ENCODE measurements around the gene HLA-G. TPM values are rescaled to one million over a fixed set of nuclear protein-coding genes. Genes with fewer than 3 reads are reported as not detected.

The HLA-G gene
- total RNA-seq, 1 experiment from 2014 or later: 0.45 TPM

DNA sequence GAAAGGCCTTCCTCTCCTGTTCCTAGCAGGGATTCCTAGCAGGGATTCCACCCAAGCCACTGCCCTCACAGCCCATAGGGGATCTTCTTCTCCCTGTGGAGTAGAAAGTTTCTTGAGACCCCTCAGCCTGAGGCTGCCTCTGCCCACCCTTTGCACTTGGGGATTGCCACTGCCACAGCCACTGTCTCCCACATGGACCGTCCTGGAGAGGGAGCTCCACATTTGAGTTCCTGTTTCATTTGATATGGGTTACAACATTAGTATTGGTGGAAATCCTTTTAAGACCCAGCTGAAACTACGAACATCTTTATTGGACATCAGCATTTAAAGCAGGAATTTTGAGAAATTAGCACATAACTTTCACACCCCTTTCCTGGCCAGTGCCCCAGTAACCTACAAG, 25.6 kb downstream of the HLA-G start:
- H3K36me3 Mint-ChIP-seq (ENCODE audit: insufficient read depth, unreplicated experiment): no peaks in the 10 kb centered on the region
- CTCF ChIA-PET: no interaction called here

DNA sequence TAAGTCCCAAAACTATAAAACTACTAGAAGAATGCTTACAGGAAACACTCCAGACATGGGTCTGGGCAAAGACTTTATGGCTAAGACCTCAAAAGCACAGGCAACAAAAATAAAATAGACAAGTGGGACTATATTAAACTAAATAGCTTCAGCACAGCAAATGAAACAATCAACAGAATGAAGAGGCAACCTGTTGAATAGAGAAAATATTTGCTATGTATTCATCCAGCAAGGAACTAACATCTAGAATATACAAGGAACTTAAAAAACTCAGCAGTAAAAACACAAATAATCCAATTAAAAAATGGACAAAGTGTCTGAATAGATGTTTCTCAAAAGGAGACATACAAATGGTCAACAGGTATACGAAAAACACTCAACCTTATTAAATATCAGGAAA, 30.4 kb downstream of the HLA-G start:
- CTCF ChIA-PET: no interaction called here
- DNase-seq: no peak
- H3K27ac Mint-ChIP-seq (ENCODE audit: unreplicated experiment): no peak overlapping the region
- TF ChIP-seq, protein P1, sequence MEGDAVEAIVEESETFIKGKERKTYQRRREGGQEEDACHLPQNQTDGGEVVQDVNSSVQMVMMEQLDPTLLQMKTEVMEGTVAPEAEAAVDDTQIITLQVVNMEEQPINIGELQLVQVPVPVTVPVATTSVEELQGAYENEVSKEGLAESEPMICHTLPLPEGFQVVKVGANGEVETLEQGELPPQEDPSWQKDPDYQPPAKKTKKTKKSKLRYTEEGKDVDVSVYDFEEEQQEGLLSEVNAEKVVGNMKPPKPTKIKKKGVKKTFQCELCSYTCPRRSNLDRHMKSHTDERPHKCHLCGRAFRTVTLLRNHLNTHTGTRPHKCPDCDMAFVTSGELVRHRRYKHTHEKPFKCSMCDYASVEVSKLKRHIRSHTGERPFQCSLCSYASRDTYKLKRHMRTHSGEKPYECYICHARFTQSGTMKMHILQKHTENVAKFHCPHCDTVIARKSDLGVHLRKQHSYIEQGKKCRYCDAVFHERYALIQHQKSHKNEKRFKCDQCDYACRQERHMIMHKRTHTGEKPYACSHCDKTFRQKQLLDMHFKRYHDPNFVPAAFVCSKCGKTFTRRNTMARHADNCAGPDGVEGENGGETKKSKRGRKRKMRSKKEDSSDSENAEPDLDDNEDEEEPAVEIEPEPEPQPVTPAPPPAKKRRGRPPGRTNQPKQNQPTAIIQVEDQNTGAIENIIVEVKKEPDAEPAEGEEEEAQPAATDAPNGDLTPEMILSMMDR (IDR thresholded peaks at IDR 0.05; ENCODE audit: unreplicated experiment): no peak
- no peaks in the 10 kb centered on the region for H3K36me3 Mint-ChIP-seq (ENCODE audit: insufficient read depth, unreplicated experiment)
- H3K27me3 Mint-ChIP-seq (ENCODE audit: unreplicated experiment): peaks cover 37% of the 10 kb centered on the region
- no peaks in the 10 kb centered on the region for H3K9me3 Mint-ChIP-seq (ENCODE audit: low read depth, unreplicated experiment)
- no TSS peak for BruUV-seq (replicated peaks)
- no peaks in the 10 kb centered on the region for H3K4me1 Mint-ChIP-seq (ENCODE audit: low read depth, unreplicated experiment)
- no peak overlapping the region for H3K4me3 Mint-ChIP-seq (ENCODE audit: low read depth, unreplicated experiment)
- intact Hi-C loops (cut with micrococcal nuclease; ENCODE audit: unreplicated experiment): no loop called here

More for the DNA sequence above, 25.6 kb downstream of the HLA-G start:
- intact Hi-C loops (cut with micrococcal nuclease; ENCODE audit: unreplicated experiment): no loop called here
- Mint-ChIP-seq H3K4me3 (ENCODE audit: low read depth, unreplicated experiment) (no peak overlapping the region), H3K4me1 (ENCODE audit: low read depth, unreplicated experiment) (peaks cover 7% of the 10 kb centered on the region), H3K9me3 (ENCODE audit: low read depth, unreplicated experiment) (no peaks in the 10 kb centered on the region), H3K27ac (ENCODE audit: unreplicated experiment) (no peak overlapping the region), H3K27me3 (ENCODE audit: unreplicated experiment) (peaks cover 63% of the 10 kb centered on the region)
- DNase-seq: no peak
- TF ChIP-seq, protein P1 (IDR thresholded peaks at IDR 0.05; ENCODE audit: unreplicated experiment): no peak
- BruUV-seq (replicated peaks): no TSS peak

DNA sequence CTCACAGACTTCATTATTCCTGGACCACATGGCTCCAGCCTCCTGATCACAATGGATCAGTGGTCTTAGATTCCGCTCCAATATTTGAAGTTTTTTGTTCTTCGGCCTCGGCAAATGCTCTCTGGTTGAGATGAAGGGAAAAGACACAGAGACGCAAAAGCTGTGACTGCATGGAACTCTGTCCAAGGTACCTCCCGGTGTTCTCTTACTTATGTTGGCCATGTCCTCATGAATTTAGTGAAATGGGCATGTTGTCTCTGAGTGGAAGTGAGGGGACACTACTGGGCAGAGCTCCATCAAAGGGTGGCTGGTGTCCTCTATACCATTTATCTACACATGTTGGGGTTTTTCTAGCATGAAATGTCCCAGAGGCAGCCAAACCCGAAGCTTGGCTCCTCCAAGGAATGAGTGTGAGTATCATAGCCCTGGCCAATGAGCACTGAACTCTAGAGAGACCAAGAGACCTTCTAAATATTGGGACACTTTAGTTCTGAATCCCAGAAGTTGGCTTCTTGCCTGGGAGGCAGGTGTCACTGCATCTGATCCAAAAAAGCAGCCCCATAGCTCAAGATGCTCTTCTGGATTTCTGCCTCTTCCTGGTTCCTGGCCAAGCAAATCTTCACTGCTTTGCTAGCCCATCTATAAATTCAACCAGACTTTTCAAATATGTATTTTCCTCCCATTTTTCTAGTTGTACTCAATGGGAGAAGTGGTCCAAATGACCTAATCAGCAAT, 34.1 kb downstream of the HLA-G start:
- intact Hi-C loops (cut with micrococcal nuclease; ENCODE audit: unreplicated experiment): no loop called here
- no peak overlapping the region for H3K4me3 Mint-ChIP-seq (ENCODE audit: low read depth, unreplicated experiment)
- DNase-seq: no peak
- no TSS peak for BruUV-seq (replicated peaks)
- peaks cover 59% of the 10 kb centered on the region for H3K27me3 Mint-ChIP-seq (ENCODE audit: unreplicated experiment)
- CTCF ChIA-PET: no interaction called here
- H3K9me3 Mint-ChIP-seq (ENCODE audit: low read depth, unreplicated experiment): no peaks in the 10 kb centered on the region
- no peaks in the 10 kb centered on the region for H3K36me3 Mint-ChIP-seq (ENCODE audit: insufficient read depth, unreplicated experiment)
- no peak overlapping the region for H3K27ac Mint-ChIP-seq (ENCODE audit: unreplicated experiment)
- H3K4me1 Mint-ChIP-seq (ENCODE audit: low read depth, unreplicated experiment): no peaks in the 10 kb centered on the region
- TF ChIP-seq, protein P1 (IDR thresholded peaks at IDR 0.05; ENCODE audit: unreplicated experiment): no peak

DNA sequence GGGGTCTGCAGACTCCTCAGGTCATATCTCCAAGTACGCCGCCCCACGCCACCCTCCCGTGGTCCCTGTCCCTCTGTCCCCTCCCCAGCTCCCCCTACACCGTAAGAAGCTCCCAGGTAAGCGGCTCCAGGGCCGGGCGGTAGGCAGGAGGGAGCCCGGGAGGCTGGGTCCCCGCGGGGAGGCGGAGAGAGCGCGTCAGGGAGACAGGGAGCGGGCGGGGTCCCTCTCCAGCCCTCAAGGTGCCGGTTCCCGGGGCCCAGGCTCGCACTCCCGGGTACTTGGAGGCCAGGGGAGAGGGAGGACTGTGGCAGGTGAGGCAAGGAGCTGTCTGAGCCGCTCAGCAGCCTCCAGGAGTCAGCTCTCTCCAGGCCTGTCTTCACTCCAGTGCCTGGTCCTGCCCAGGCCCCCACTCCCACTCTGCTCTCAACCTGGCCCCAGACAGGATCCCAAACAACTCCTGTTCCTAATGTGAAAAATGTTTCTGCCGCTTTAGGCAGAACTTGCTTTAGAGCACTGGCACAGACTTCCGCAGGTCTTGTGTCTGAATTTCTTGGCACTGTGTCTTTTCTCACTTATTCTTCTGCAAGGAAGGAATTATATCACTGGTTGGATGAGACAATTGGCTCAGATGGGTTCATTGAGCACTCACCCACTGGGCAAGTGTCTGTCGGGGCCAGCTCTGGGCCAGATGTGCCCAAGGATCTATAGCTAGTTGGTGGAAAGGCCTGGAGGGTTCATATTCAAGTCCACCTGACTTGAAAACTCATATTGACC, 36.6 kb downstream of the HLA-G start:
- H3K36me3 Mint-ChIP-seq (ENCODE audit: insufficient read depth, unreplicated experiment): no peaks in the 10 kb centered on the region
- no peak for DNase-seq
- TF ChIP-seq, protein P1 (IDR thresholded peaks at IDR 0.05; ENCODE audit: unreplicated experiment): no peak
- peaks cover 84% of the 10 kb centered on the region for H3K27me3 Mint-ChIP-seq (ENCODE audit: unreplicated experiment)
- CTCF ChIA-PET: no interaction called here
- intact Hi-C loops (cut with micrococcal nuclease; ENCODE audit: unreplicated experiment): no loop called here
- H3K27ac Mint-ChIP-seq (ENCODE audit: unreplicated experiment): no peak overlapping the region
- no peaks in the 10 kb centered on the region for H3K9me3 Mint-ChIP-seq (ENCODE audit: low read depth, unreplicated experiment)
- no peaks in the 10 kb centered on the region for H3K4me1 Mint-ChIP-seq (ENCODE audit: low read depth, unreplicated experiment)
- no TSS peak for BruUV-seq (replicated peaks)
- H3K4me3 Mint-ChIP-seq (ENCODE audit: low read depth, unreplicated experiment): no peak overlapping the region

Data from Calu3 (cell line).